Liver (tissue), 9 donors: ENCODE measurements around the gene CCDC8. TPM values are rescaled to one million over a fixed set of nuclear protein-coding genes. Genes with fewer than 3 reads are reported as not detected.

Experiments used
- DNase-seq: peaks from one replicate; pipeline ENCODE4 v3.0.0-alpha.2; 2017; ENCODE audit warnings: low spot score
- H3K27ac ChIP-seq, 2 donors: one replicate each; pipeline ENCODE4 v1.7.0; 2013; ENCODE audit warnings: inconsistent platforms in 2 of 2, low read length in 2 of 2, control low read depth in 1 of 2, low read depth in 1 of 2, mild to moderate bottlenecking in 1 of 2
- H3K27me3 ChIP-seq, 4 donors: one replicate each; pipeline versions ENCODE4 v1.6.1 to v1.7.0; 2013; ENCODE audit warnings: low read length in 3 of 4, inconsistent platforms in 1 of 4, mild to moderate bottlenecking in 1 of 4, moderate library complexity in 1 of 4; ENCODE audit not compliant: control insufficient read depth in 4 of 4, insufficient read depth in 4 of 4
- H3K36me3 ChIP-seq, 4 donors: one replicate each; pipeline versions ENCODE4 v1.6.1 to v1.7.0; 2013; ENCODE audit warnings: low read length in 3 of 4, mild to moderate bottlenecking in 3 of 4, low read depth in 1 of 4, moderate library complexity in 1 of 4; ENCODE audit not compliant: control insufficient read depth in 4 of 4, insufficient read depth in 3 of 4
- H3K4me1 ChIP-seq, 4 donors: one replicate each; pipeline versions ENCODE4 v1.6.1 to v1.7.0; 2013; ENCODE audit warnings: low read length in 3 of 4, mild to moderate bottlenecking in 3 of 4, moderate library complexity in 1 of 4; ENCODE audit not compliant: control insufficient read depth in 4 of 4, insufficient read depth in 4 of 4
- H3K4me3 ChIP-seq, 3 donors: one replicate each; pipeline versions ENCODE4 v1.6.1 to v1.7.0; 2013; ENCODE audit warnings: low read length in 3 of 3, control low read depth in 1 of 3, low read depth in 1 of 3, mild to moderate bottlenecking in 1 of 3
- H3K9ac ChIP-seq, 2 donors: one replicate each; pipeline ENCODE4 v1.7.0; 2013; ENCODE audit warnings: low read length in 2 of 2, mild to moderate bottlenecking in 2 of 2, moderate library complexity in 2 of 2, control low read depth in 1 of 2, low read depth in 1 of 2
- H3K9me3 ChIP-seq, 4 donors: one replicate each; pipeline versions ENCODE4 v1.6.1 to v1.7.0; 2013; ENCODE audit warnings: low read length in 3 of 4; ENCODE audit not compliant: control insufficient read depth in 4 of 4
- ATF3 ChIP-seq: IDR thresholded peaks from 2 replicates; pipeline ENCODE4 v1.6.1; 2016; ENCODE audit warnings: antibody characterized with exemption
- EGR1 ChIP-seq, 2 donors: IDR thresholded peaks; 2 replicates each; pipeline ENCODE4 v1.6.1; 2016 to 2018; ENCODE audit warnings: antibody characterized with exemption in 2 of 2, low read depth in 2 of 2
- FOXA1 ChIP-seq: IDR thresholded peaks from 2 replicates; pipeline ENCODE4 v1.6.1; 2016; ENCODE audit warnings: antibody characterized with exemption
- FOXA2 ChIP-seq: IDR thresholded peaks from 2 replicates; pipeline ENCODE4 v1.6.1; 2016; ENCODE audit warnings: antibody characterized with exemption
- GABPA ChIP-seq, 2 donors: IDR thresholded peaks in 1 of 2; conservative IDR thresholded peaks in 1 of 2; 2 replicates each; pipeline ENCODE4 v1.6.1; 2016; ENCODE audit warnings: antibody characterized with exemption in 2 of 2, mild to moderate bottlenecking in 1 of 2, moderate library complexity in 1 of 2
- HNF4A ChIP-seq, 2 donors: conservative IDR thresholded peaks; 2 replicates each; pipeline ENCODE4 v1.6.1; 2016; ENCODE audit warnings: antibody characterized with exemption in 2 of 2, mild to moderate bottlenecking in 2 of 2
- JUND ChIP-seq, 2 donors: IDR thresholded peaks; 2 replicates each; pipeline ENCODE4 v1.6.1; 2016; ENCODE audit warnings: antibody characterized with exemption in 2 of 2
- MAX ChIP-seq: IDR thresholded peaks from 2 replicates; pipeline ENCODE4 v1.6.1; 2016; ENCODE audit warnings: antibody characterized with exemption
- RAD21 ChIP-seq, 2 donors: IDR thresholded peaks; 2 replicates each; pipeline ENCODE4 v1.6.1; 2016; ENCODE audit warnings: antibody characterized with exemption in 2 of 2, mild to moderate bottlenecking in 2 of 2
- RXRA ChIP-seq, 2 donors: IDR thresholded peaks; 2 replicates each; pipeline ENCODE4 v1.6.1; 2017 to 2018; ENCODE audit warnings: antibody characterized with exemption in 2 of 2, mild to moderate bottlenecking in 1 of 2
- TAF1 ChIP-seq: conservative IDR thresholded peaks from 2 replicates; pipeline ENCODE4 v1.6.1; 2016; ENCODE audit warnings: antibody characterized with exemption, mild to moderate bottlenecking
- YY1 ChIP-seq: IDR thresholded peaks from 2 replicates; pipeline ENCODE4 v1.6.1; 2016; ENCODE audit warnings: antibody characterized with exemption, mild to moderate bottlenecking
- ZBTB33 ChIP-seq: IDR thresholded peaks from 2 replicates; pipeline ENCODE4 v1.6.1; 2016; ENCODE audit warnings: antibody characterized with exemption
- WGBS: extraction: QIAGEN DNeasy Blood & Tissue Kit; methylation state at CpG from one replicate; pipeline ENCODE4 v1.1.7; 2013; 5-methylcytosine and 5-hydroxymethylcytosine counted together
- polyA plus RNA-seq, 2 donors: library from polyadenylated mRNA; stranded (reverse) in 1 of 2; unstranded in 1 of 2; fragments of 200-250 nt in 1 of 2; fragments of >200 nt in 1 of 2; fragmentation: Nextera tagmentation in 1 of 2; extraction: Ambion mirVana in 1 of 2; gene quantifications; one replicate each; pipeline versions ENCODE4 v1.2.1 to v1.2.3, GENCODE V29; 2013 to 2015
- total RNA-seq, 2 donors: library from RNA; depleted of rRNA; stranded (reverse); fragments of >200 nt; gene quantifications; one replicate each; pipeline ENCODE4 v1.2.3, GENCODE V29; 2014
- TF ChIP-seq, protein P1 (sequence below): IDR thresholded peaks from 2 replicates; pipeline ENCODE4 v1.6.1; 2016; ENCODE audit warnings: antibody characterized with exemption, mild to moderate bottlenecking
- donor health status: healthy.
- donor health status: healthy.
- donor health status: healthy.
- donor health status: healthy.
- donor health status: healthy.

The CCDC8 gene
- total and polyA plus RNA-seq, 4 donors: 0.18 to 5.9 (median 0.62) TPM

- H3K36me3 ChIP-seq: peaks cover 0 to 18% (median 13%) of the 10 kb centered on the region in 4 donors
- H3K4me1 ChIP-seq: peaks cover 0 to 20% (median 9%) of the 10 kb centered on the region in 4 donors
- H3K27ac ChIP-seq: no peak overlapping the region
- H3K4me3 ChIP-seq: no peak overlapping the region
- H3K9me3 ChIP-seq: no peaks in the 10 kb centered on the region
- no peak overlapping the region for H3K9ac ChIP-seq
- TF ChIP-seq ATF3: no peak
- TF ChIP-seq YY1: no peak
- TF ChIP-seq MAX: no peak
- TF ChIP-seq RAD21 (IDR thresholded peaks at IDR 0.05): no peak
- TF ChIP-seq FOXA1: no peak
- no peak for TF ChIP-seq ZBTB33
- no peak for TF ChIP-seq FOXA2
- TF ChIP-seq, protein P1, sequence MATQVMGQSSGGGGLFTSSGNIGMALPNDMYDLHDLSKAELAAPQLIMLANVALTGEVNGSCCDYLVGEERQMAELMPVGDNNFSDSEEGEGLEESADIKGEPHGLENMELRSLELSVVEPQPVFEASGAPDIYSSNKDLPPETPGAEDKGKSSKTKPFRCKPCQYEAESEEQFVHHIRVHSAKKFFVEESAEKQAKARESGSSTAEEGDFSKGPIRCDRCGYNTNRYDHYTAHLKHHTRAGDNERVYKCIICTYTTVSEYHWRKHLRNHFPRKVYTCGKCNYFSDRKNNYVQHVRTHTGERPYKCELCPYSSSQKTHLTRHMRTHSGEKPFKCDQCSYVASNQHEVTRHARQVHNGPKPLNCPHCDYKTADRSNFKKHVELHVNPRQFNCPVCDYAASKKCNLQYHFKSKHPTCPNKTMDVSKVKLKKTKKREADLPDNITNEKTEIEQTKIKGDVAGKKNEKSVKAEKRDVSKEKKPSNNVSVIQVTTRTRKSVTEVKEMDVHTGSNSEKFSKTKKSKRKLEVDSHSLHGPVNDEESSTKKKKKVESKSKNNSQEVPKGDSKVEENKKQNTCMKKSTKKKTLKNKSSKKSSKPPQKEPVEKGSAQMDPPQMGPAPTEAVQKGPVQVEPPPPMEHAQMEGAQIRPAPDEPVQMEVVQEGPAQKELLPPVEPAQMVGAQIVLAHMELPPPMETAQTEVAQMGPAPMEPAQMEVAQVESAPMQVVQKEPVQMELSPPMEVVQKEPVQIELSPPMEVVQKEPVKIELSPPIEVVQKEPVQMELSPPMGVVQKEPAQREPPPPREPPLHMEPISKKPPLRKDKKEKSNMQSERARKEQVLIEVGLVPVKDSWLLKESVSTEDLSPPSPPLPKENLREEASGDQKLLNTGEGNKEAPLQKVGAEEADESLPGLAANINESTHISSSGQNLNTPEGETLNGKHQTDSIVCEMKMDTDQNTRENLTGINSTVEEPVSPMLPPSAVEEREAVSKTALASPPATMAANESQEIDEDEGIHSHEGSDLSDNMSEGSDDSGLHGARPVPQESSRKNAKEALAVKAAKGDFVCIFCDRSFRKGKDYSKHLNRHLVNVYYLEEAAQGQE: no peak
- TF ChIP-seq RXRA (IDR thresholded peaks at IDR 0.05): no peak
- no peak for TF ChIP-seq GABPA (IDR thresholded peaks at IDR 0.05 in 1 of 2, conservative IDR thresholded peaks at IDR 0.05 in 1 of 2)
- TF ChIP-seq HNF4A (conservative IDR thresholded peaks at IDR 0.05): no peak
- no peak for TF ChIP-seq EGR1 (IDR thresholded peaks at IDR 0.05; ENCODE audit: low read depth in 2 of 2)
- TF ChIP-seq JUND (IDR thresholded peaks at IDR 0.05): no peak
- 91% methylated on average over 21 of the region's 21 CpGs for WGBS
- H3K27me3 ChIP-seq: no peaks in the 10 kb centered on the region
- no peak for DNase-seq
These were observed 38.6 kb downstream of the CCDC8 start for GRCh38 chr19:46374536-46375475.

DNA sequence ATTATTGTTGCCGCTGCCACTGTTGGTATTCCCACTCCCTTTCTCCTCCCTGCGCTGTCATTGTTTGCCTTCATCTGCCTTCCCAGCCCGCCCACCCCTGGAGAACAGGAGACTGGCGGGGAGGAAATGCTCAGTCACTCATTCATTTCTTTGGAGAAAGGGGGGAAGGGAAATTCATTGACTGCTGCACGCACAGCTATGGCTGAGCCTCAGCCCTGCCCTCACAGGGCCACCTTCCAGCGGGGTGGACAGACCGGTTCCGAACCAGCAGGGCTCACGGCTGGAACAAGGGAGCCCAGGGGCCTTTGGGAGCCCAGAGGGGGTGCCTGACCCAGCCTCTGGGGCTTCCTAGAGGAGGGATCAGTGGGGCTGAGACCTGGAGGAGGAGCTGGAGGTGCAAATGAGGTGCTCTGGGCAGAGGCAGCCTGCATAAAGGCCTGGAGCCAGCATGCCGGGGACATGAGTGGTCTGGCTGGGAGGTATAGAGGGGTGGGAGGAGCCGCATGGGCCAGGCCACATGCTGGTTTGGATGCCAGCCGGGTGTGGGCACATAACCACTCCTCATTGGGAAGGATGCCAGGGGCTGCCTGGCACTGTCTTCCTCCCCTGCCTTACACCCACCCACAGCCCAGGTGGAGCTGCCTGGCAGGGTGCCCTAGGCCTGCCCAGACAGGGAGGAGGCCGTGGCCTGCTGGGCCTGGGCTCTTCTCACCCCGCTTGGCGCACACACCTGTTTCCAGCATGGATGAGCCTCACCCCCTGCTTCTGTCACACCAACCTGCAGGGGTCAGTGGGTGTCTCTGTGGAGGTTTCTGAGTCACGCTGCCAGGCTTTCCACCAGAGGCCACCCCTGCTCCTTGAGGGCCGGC is 39.6 kb downstream of the CCDC8 start:
- WGBS: 51% methylated on average over 17 of the region's 17 CpGs
- Histone ChIP-seq H3K27ac (peak overlapping the region; percentile 15 to 36), H3K4me1 (peaks cover 0 to 20% (median 9%) of the 10 kb centered on the region in 4 donors), H3K36me3 (peaks cover 0 to 15% (median 12%) of the 10 kb centered on the region in 4 donors), H3K27me3 (no peaks in the 10 kb centered on the region), H3K9me3 (no peaks in the 10 kb centered on the region), H3K9ac (no peak overlapping the region), H3K4me3 (no peak overlapping the region)
- peak; percentile 59 for TF ChIP-seq MAX
- no peak for TF ChIP-seq FOXA1
- peak in 1 of 2 donors; percentile 31 for TF ChIP-seq RAD21 (IDR thresholded peaks at IDR 0.05)
- no peak for TF ChIP-seq JUND (IDR thresholded peaks at IDR 0.05)
- no peak for TF ChIP-seq FOXA2
- no peak for TF ChIP-seq TAF1
- peak; percentile 8 to 29 for TF ChIP-seq RXRA (IDR thresholded peaks at IDR 0.05)
- TF ChIP-seq, protein P1: peak; percentile 21
- no peak for TF ChIP-seq ATF3
- no peak for DNase-seq
